VCaP (cell line): ENCODE measurements around the gene ITGA5.

Experiments used
- H3K27ac ChIP-seq: fragments of 450-650 bp; 2 replicates; pipeline ENCODE4 v1.5.1; 2017
- TF ChIP-seq, protein P1 (sequence below): fragments of 450-650 bp; conservative IDR thresholded peaks from 2 replicates; pipeline ENCODE4 v1.5.1; 2017; ENCODE audit warnings: mild to moderate bottlenecking, moderate library complexity

ITGA5 gene

GRCh38 chr12:54374562-54375258, 44.4 kb downstream of the ITGA5 start:
- H3K27ac ChIP-seq = no peak overlapping the region
- TF ChIP-seq, protein P1, sequence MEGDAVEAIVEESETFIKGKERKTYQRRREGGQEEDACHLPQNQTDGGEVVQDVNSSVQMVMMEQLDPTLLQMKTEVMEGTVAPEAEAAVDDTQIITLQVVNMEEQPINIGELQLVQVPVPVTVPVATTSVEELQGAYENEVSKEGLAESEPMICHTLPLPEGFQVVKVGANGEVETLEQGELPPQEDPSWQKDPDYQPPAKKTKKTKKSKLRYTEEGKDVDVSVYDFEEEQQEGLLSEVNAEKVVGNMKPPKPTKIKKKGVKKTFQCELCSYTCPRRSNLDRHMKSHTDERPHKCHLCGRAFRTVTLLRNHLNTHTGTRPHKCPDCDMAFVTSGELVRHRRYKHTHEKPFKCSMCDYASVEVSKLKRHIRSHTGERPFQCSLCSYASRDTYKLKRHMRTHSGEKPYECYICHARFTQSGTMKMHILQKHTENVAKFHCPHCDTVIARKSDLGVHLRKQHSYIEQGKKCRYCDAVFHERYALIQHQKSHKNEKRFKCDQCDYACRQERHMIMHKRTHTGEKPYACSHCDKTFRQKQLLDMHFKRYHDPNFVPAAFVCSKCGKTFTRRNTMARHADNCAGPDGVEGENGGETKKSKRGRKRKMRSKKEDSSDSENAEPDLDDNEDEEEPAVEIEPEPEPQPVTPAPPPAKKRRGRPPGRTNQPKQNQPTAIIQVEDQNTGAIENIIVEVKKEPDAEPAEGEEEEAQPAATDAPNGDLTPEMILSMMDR = no peak

- no peak overlapping the region for H3K27ac ChIP-seq
- TF ChIP-seq, protein P1 = no peak
Observed at GRCh38 chr12:54373649-54374561, 45.2 kb downstream of the ITGA5 start.

DNA sequence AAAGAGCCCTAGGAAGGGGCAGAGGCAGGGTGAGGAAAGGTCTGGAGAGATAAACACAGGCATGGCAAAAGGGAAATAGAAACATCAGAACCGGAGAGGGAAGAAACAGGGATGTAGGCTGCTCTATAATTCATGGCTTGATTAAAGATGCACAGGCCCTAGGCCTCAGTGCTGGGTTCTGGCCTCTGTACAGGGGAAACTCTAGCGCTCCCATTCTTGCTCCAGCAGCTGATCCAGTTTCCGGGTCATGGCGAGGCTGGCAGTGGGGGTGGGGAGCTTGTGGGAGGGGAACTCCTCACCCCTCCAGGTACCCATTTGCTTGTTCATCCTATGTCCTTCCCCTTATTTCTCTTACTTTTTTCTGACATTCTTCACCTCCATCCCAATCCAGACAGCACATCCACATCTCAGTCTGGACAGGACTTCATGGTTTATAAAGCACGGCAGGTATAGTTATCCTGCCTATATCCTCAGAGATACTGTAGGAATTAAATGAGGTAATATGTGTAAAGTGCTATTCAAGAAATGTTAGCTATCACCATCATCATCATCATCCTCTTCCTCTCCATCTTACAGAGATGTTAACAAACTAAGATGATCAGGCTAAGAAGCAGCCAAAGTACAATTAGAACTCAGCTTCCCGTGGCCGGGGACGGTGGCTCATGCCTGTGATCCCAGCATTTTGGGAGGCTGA, 46.8 kb downstream of the ITGA5 start:
- TF ChIP-seq, protein P1 = no peak
- H3K27ac ChIP-seq = peak overlapping the region; percentile 54

DNA sequence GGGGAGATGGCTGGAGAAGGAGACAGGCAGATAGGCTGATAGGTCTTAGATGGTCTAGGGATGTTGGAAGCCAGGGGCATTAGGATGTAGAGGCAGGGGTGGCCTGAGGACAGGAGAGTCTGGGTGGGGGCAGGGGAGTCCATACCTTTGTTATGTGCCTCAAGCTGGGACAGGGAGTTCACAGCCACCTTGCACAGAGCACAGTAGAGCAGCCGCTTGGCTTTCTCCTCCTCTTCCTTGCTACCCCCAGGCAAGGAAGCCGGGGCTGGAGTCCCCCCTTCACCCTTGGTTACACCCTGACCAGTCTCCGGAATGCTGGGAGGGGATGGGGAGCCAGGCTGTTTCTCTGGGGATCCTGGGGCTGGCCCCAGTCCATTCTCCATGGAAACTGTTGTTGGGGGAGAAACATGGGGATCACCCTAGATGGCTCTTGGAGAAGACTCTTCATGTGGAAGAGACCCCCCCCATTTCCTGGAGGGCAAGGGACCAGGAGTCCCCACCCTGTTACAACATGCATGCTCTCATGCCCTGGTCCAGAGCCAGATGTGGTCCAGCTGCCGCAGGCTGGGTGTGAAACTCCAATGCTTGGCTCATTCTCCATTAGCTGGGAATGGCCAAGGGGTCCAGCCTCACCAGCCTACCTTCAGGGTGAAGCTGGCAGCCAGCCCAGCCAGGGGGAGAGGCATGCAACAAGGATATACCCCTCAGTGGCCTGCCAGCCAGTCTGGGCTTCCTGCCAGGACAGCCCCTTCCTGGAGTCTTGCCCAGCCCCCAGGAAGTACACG, 47.5 kb downstream of the ITGA5 start:
- H3K27ac ChIP-seq = peak overlapping the region; percentile 54
- TF ChIP-seq, protein P1 = no peak

- peak overlapping the region; percentile 41; the same call in 1 of the 2 replicates for H3K27ac ChIP-seq
- TF ChIP-seq, protein P1 = peak; percentile 96
Observed at GRCh38 chr12:54370171-54370730, 48.8 kb downstream of the ITGA5 start.

GRCh38 chr12:54369597-54370131, 49.4 kb downstream of the ITGA5 start:
- TF ChIP-seq, protein P1 = no peak
- peak overlapping the region; percentile 41; the same call in 1 of the 2 replicates for H3K27ac ChIP-seq
